ENCODE results near the gene SKAP2.

DNA sequence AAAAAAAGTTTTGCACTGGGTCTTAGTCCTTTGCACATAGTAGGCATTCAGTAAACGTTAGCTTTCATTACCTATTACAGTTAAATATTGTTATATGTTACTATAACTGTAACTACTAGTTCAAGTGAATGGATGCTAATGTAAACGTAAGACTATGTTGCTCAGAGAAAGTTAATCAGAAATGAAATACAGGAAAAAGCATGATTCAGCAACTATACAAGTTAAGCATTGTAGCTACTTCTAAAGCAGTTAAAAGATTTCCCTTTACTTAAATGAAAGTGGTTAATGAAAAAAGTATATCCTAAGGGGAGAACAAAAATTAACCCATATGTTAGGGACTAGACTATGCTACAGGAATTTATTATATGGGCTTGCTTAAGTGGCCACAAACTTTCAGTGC, 121.2 kb downstream of the SKAP2 start:
- TF ChIP-seq POLR2A (IDR thresholded peaks at IDR 0.05) (no peak), CTCF (IDR thresholded peaks at IDR 0.05) (no peak)
